ENCODE results near the gene DPY19L3.

DPY19L3 gene

DNA sequence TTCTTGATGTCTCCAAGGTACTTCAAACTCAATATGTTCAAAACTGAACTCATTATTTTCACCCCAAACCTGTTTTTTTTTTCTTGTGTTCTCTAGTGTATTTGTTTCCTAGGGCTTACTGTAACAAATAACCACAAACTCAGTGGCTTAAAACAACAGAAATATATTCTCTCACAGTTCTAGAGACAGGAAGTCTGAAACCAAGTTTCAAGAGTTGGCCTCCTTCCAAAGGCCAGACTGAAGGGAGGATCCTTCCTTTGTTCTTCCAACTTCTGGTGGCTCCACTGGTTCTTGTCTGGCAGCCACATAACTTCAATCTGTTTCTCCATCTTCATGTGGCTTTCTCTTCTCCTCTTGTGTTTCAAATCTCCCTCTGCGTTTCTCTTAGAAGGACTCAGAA, 113.5 kb downstream of the DPY19L3 start:
- no peak overlapping the region for H3K9ac ChIP-seq (ENCODE audit: low read length in 2 of 2)
- H3K9me3 ChIP-seq (ENCODE audit: control insufficient read depth in 2 of 2, low read length in 2 of 2): peaks cover 0 to 2% of the 10 kb centered on the region in 2 donors
- H3K4me1 ChIP-seq (ENCODE audit: control insufficient read depth, insufficient read depth, low read length): no peaks in the 10 kb centered on the region
- H3K4me3 ChIP-seq (ENCODE audit: low read length in 2 of 2): no peak overlapping the region
- H3K36me3 ChIP-seq (ENCODE audit: control insufficient read depth in 2 of 2, insufficient read depth in 2 of 2, low read length in 2 of 2): no peaks in the 10 kb centered on the region
- H3K27me3 ChIP-seq (ENCODE audit: control insufficient read depth in 1 of 2, insufficient read depth in 2 of 2, low read length in 2 of 2): peaks cover 0 to 4% of the 10 kb centered on the region in 2 donors
- no peak overlapping the region for H3K27ac ChIP-seq (ENCODE audit: low read length)

DNA sequence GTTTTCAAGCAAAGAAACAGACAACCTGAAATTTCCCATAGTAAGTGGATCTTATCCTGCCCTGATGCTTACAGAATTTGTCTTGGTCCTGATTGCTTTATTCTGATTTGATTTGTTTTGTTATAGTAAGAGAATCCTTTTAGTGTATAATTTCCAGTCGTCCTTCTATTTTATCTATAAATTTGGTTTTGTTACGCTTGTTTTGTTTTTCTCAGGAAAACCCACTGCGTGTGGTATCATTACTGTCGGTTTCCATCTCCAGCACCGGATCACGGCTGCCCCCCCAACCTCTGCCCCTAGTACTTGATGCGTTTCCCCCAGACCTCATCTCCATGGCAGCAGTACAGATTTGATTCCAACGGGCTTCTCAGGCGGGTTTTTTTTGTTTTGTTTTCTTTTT, 117.4 kb downstream of the DPY19L3 start:
- H3K27me3 ChIP-seq (ENCODE audit: control insufficient read depth in 1 of 2, insufficient read depth in 2 of 2, low read length in 2 of 2): peaks cover 0 to 4% of the 10 kb centered on the region in 2 donors
- no peaks in the 10 kb centered on the region for H3K4me1 ChIP-seq (ENCODE audit: control insufficient read depth, insufficient read depth, low read length)
- no peak overlapping the region for H3K27ac ChIP-seq (ENCODE audit: low read length)

DNA sequence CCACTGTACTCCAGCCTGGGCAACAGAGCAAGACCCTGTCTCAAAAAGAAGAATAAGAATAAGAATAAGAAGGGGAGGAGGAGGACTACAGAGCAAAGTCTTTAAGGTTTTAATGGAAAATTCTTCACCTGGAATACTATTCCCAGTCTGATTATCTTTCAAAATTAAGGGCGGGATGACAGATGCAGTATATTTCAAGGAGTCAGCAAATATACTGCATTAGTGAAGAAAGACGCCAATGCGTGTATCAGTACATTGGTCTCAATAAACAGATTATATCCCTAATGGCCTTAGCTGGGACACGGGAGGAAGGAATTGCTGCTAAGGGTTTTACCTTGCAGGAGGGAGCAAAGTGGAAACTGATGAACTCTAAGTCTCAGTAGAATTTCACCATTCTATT, 121.3 kb downstream of the DPY19L3 start:
- Histone ChIP-seq H3K9ac (ENCODE audit: low read length in 2 of 2) (no peak overlapping the region), H3K4me3 (ENCODE audit: low read length in 2 of 2) (no peak overlapping the region), H3K27ac (ENCODE audit: low read length) (no peak overlapping the region), H3K36me3 (ENCODE audit: control insufficient read depth in 2 of 2, insufficient read depth in 2 of 2, low read length in 2 of 2) (no peaks in the 10 kb centered on the region), H3K27me3 (ENCODE audit: control insufficient read depth in 1 of 2, insufficient read depth in 2 of 2, low read length in 2 of 2) (peaks cover 0 to 2% of the 10 kb centered on the region in 2 donors), H3K9me3 (ENCODE audit: control insufficient read depth in 2 of 2, low read length in 2 of 2) (peaks cover 0 to 10% of the 10 kb centered on the region in 2 donors), H3K4me1 (ENCODE audit: control insufficient read depth, insufficient read depth, low read length) (no peaks in the 10 kb centered on the region)

More for the DNA sequence above, 117.4 kb downstream of the DPY19L3 start:
- Histone ChIP-seq H3K9ac (ENCODE audit: low read length in 2 of 2) (no peak overlapping the region), H3K4me3 (ENCODE audit: low read length in 2 of 2) (no peak overlapping the region), H3K9me3 (ENCODE audit: control insufficient read depth in 2 of 2, low read length in 2 of 2) (peaks cover 0 to 1% of the 10 kb centered on the region in 2 donors), H3K36me3 (ENCODE audit: control insufficient read depth in 2 of 2, insufficient read depth in 2 of 2, low read length in 2 of 2) (no peaks in the 10 kb centered on the region)

DNA sequence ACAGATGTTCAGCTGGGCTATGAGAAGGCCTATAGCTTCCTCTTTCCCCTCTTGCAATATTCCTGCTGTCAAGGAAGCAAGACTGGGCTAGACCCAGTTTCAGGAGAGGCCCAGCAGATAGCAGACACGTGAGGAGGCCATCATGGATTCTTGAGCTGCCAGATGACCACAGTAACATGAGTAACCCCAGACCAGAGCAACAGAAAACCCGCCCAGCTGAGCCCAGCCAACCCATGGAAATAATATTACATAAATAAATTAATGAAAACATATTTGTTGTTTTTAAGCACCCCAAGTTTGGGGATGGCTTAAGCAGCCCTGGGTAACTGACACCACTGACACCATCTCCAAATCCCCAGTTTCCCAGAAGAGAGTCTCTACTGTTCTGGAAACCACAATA, 125.2 kb downstream of the DPY19L3 start:
- Histone ChIP-seq H3K27me3 (ENCODE audit: control insufficient read depth in 1 of 2, insufficient read depth in 2 of 2, low read length in 2 of 2) (peaks cover 0 to 2% of the 10 kb centered on the region in 2 donors), H3K4me1 (ENCODE audit: control insufficient read depth, insufficient read depth, low read length) (no peaks in the 10 kb centered on the region), H3K4me3 (ENCODE audit: low read length in 2 of 2) (no peak overlapping the region), H3K27ac (ENCODE audit: low read length) (no peak overlapping the region), H3K9me3 (ENCODE audit: control insufficient read depth in 2 of 2, low read length in 2 of 2) (peaks cover 0 to 10% of the 10 kb centered on the region in 2 donors), H3K36me3 (ENCODE audit: control insufficient read depth in 2 of 2, insufficient read depth in 2 of 2, low read length in 2 of 2) (no peaks in the 10 kb centered on the region), H3K9ac (ENCODE audit: low read length in 2 of 2) (no peak overlapping the region)

DNA sequence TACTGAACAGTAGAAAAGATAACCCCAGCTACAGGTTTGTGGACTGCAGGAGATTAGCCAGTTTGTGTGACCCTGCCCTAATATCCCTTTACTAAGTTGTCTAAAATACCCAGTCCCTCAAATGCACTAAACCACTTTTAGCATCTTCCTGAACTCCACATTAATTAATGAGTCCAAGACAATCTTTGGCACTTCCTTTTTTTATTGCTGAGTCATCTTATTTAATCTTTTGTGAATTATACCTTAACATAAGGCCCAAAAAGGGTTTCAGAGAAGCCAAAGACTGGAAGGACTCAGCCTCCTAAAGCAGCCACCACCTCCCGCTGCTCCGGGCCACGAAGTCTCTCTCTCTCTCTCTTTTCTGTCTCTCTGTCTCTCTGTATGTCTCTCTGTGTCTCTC, 126.7 kb downstream of the DPY19L3 start:
- peaks cover 0 to 14% of the 10 kb centered on the region in 2 donors for H3K9me3 ChIP-seq (ENCODE audit: control insufficient read depth in 2 of 2, low read length in 2 of 2)
- H3K9ac ChIP-seq (ENCODE audit: low read length in 2 of 2): no peak overlapping the region
- no peaks in the 10 kb centered on the region for H3K4me1 ChIP-seq (ENCODE audit: control insufficient read depth, insufficient read depth, low read length)
- no peaks in the 10 kb centered on the region for H3K36me3 ChIP-seq (ENCODE audit: control insufficient read depth in 2 of 2, insufficient read depth in 2 of 2, low read length in 2 of 2)
- H3K27ac ChIP-seq (ENCODE audit: low read length): no peak overlapping the region
- peaks cover 0 to 2% of the 10 kb centered on the region in 2 donors for H3K27me3 ChIP-seq (ENCODE audit: control insufficient read depth in 1 of 2, insufficient read depth in 2 of 2, low read length in 2 of 2)
- no peak overlapping the region for H3K4me3 ChIP-seq (ENCODE audit: low read length in 2 of 2)
